Measurements from ENCODE around the gene ETNK1.

ETNK1 gene

GRCh38 chr12:22598141-22598762 lies 26.7 kb upstream of the ETNK1 start:
- Histone ChIP-seq H3K27ac (ENCODE audit: low read length) (no peak overlapping the region), H3K36me3 (replicated peaks; ENCODE audit: low read depth, low read length) (no peaks in the 10 kb centered on the region), H3K4me2 (ENCODE audit: low read length) (no peak overlapping the region), H3K9me3 (ENCODE audit: insufficient read depth, low read length) (no peaks in the 10 kb centered on the region), H4K20me1 (ENCODE audit: insufficient read depth, low read length) (no peaks in the 10 kb centered on the region), H3K79me2 (ENCODE audit: low read length) (no peaks in the 10 kb centered on the region), H3K9ac (ENCODE audit: low read length) (no peak overlapping the region), H3K27me3 (ENCODE audit: low read depth, low read length) (no peaks in the 10 kb centered on the region), H2AFZ (ENCODE audit: low read depth, low read length) (no peak overlapping the region), H3K4me3 (ENCODE audit: low read length) (no peak overlapping the region), H3K4me1 (ENCODE audit: low read length) (no peaks in the 10 kb centered on the region)
- TF ChIP-seq EZH2phosphoT487 (IDR thresholded peaks at IDR 0.05; ENCODE audit: low read depth) = no peak
- no peak for TF ChIP-seq CTCF (IDR thresholded peaks at IDR 0.05; ENCODE audit: low read depth, low read length)

GRCh38 chr12:22598763-22599161 lies 26.2 kb upstream of the ETNK1 start:
- no peak overlapping the region for H3K4me2 ChIP-seq (ENCODE audit: low read length)
- H3K27me3 ChIP-seq (ENCODE audit: low read depth, low read length) = no peaks in the 10 kb centered on the region
- H4K20me1 ChIP-seq (ENCODE audit: insufficient read depth, low read length) = no peaks in the 10 kb centered on the region
- H3K36me3 ChIP-seq (replicated peaks; ENCODE audit: low read depth, low read length) = no peaks in the 10 kb centered on the region
- H3K4me3 ChIP-seq (ENCODE audit: low read length) = no peak overlapping the region
- no peak overlapping the region for H2AFZ ChIP-seq (ENCODE audit: low read depth, low read length)
- no peaks in the 10 kb centered on the region for H3K4me1 ChIP-seq (ENCODE audit: low read length)
- H3K27ac ChIP-seq (ENCODE audit: low read length) = no peak overlapping the region
- H3K79me2 ChIP-seq (ENCODE audit: low read length) = no peaks in the 10 kb centered on the region
- TF ChIP-seq CTCF (IDR thresholded peaks at IDR 0.05; ENCODE audit: low read depth, low read length) (no peak), EZH2phosphoT487 (IDR thresholded peaks at IDR 0.05; ENCODE audit: low read depth) (no peak)
- H3K9me3 ChIP-seq (ENCODE audit: insufficient read depth, low read length) = no peaks in the 10 kb centered on the region
- no peak overlapping the region for H3K9ac ChIP-seq (ENCODE audit: low read length)

- H3K27me3 ChIP-seq (ENCODE audit: low read depth, low read length) = no peaks in the 10 kb centered on the region
- no peaks in the 10 kb centered on the region for H4K20me1 ChIP-seq (ENCODE audit: insufficient read depth, low read length)
- no peaks in the 10 kb centered on the region for H3K4me1 ChIP-seq (ENCODE audit: low read length)
- H2AFZ ChIP-seq (ENCODE audit: low read depth, low read length) = no peak overlapping the region
- no peaks in the 10 kb centered on the region for H3K36me3 ChIP-seq (replicated peaks; ENCODE audit: low read depth, low read length)
- H3K27ac ChIP-seq (ENCODE audit: low read length) = no peak overlapping the region
- no peak overlapping the region for H3K4me3 ChIP-seq (ENCODE audit: low read length)
- no peak overlapping the region for H3K4me2 ChIP-seq (ENCODE audit: low read length)
- TF ChIP-seq EZH2phosphoT487 (IDR thresholded peaks at IDR 0.05; ENCODE audit: low read depth) (no peak), CTCF (IDR thresholded peaks at IDR 0.05; ENCODE audit: low read depth, low read length) (no peak)
- H3K9me3 ChIP-seq (ENCODE audit: insufficient read depth, low read length) = no peaks in the 10 kb centered on the region
- no peaks in the 10 kb centered on the region for H3K79me2 ChIP-seq (ENCODE audit: low read length)
- H3K9ac ChIP-seq (ENCODE audit: low read length) = no peak overlapping the region
These were observed 24.8 kb upstream of the ETNK1 start for GRCh38 chr12:22600181-22600580.

GRCh38 chr12:22609501-22609900 lies 15.5 kb upstream of the ETNK1 start:
- H3K9me3 ChIP-seq (ENCODE audit: insufficient read depth, low read length) = no peaks in the 10 kb centered on the region
- H3K27me3 ChIP-seq (ENCODE audit: low read depth, low read length) = no peaks in the 10 kb centered on the region
- H3K4me3 ChIP-seq (ENCODE audit: low read length) = no peak overlapping the region
- H4K20me1 ChIP-seq (ENCODE audit: insufficient read depth, low read length) = no peaks in the 10 kb centered on the region
- no peak overlapping the region for H3K9ac ChIP-seq (ENCODE audit: low read length)
- no peak overlapping the region for H3K4me2 ChIP-seq (ENCODE audit: low read length)
- H3K4me1 ChIP-seq (ENCODE audit: low read length) = no peaks in the 10 kb centered on the region
- H3K79me2 ChIP-seq (ENCODE audit: low read length) = no peaks in the 10 kb centered on the region
- no peaks in the 10 kb centered on the region for H3K36me3 ChIP-seq (replicated peaks; ENCODE audit: low read depth, low read length)
- TF ChIP-seq EZH2phosphoT487 (IDR thresholded peaks at IDR 0.05; ENCODE audit: low read depth) = no peak
- H3K27ac ChIP-seq (ENCODE audit: low read length) = no peak overlapping the region
- H2AFZ ChIP-seq (ENCODE audit: low read depth, low read length) = no peak overlapping the region

All from OCI-LY3 (cell line).